ENCODE results near the gene BCAR1. TPM values are rescaled to one million over a fixed set of nuclear protein-coding genes. Genes with fewer than 3 reads are reported as not detected.
A peak's percentile ranks its signal among the peaks of the same experiment; 100 is the strongest.

BCAR1 gene
- total RNA-seq, 5 donors from 2014 or later (not counting 1 experiment from before 2014, with no cell fraction given) = 0.49 to 1.6 (median 0.98) TPM

- H3K27me3 ChIP-seq (replicated peaks in 1 of 2; ENCODE audit: control insufficient read depth in 2 of 2, extremely low read depth in 1 of 2, insufficient read depth in 2 of 2, low read length in 1 of 2) = peaks cover 0 to 16% of the 10 kb centered on the region in 2 experiments
- Mint-ChIP-seq H3K36me3 (peaks cover 67% of the 10 kb centered on the region), H3K27me3 (peaks cover 6 to 10% of the 10 kb centered on the region in 2 donors), H3K27ac (no peak overlapping the region), H3K4me1 (peaks cover 13 to 16% (median 14%) of the 10 kb centered on the region in 3 donors), H3K4me3 (no peak overlapping the region), H3K9me3 (no peaks in the 10 kb centered on the region)
- no peak overlapping the region for H3K27ac ChIP-seq (ENCODE audit: low read length)
- WGBS (ENCODE audit: insufficient coverage) = 98% methylated on average over 4 of the region's 4 CpGs
- ATAC-seq (replicated peaks in 1 of 4) (no peak), DNase-seq (no peak)
- peaks cover 3 to 11% of the 10 kb centered on the region in 2 experiments for H3K4me1 ChIP-seq (ENCODE audit: control insufficient read depth in 1 of 2, extremely low read depth in 1 of 2, insufficient read depth in 2 of 2, low read length in 2 of 2)
- ChIA-PET CTCF (interaction anchor here in 1 of 2 donors (1.1 kb wide), 1 partner anchor 9 kb away, joined by 3 read pairs; no protein-coding TSS in a partner anchor), POLR2A (no interaction called here)
- H3K9me3 ChIP-seq = no peaks in the 10 kb centered on the region
- H3K36me3 ChIP-seq (ENCODE audit: control insufficient read depth in 2 of 2, extremely low read depth in 1 of 2, insufficient read depth in 1 of 2, low read length in 1 of 2) = peaks cover 4 to 39% of the 10 kb centered on the region in 2 donors
- H3K4me3 ChIP-seq (ENCODE audit: control insufficient read depth in 1 of 2, extremely low read depth in 1 of 2, low read length in 1 of 2) = no peak overlapping the region
Observed at GRCh38 chr16:75293173-75293572, 41.7 kb upstream of the BCAR1 start.

GRCh38 chr16:75292691-75293090 is 41.3 kb upstream of the BCAR1 start:
- H3K27me3 ChIP-seq (replicated peaks in 1 of 2; ENCODE audit: control insufficient read depth in 2 of 2, extremely low read depth in 1 of 2, insufficient read depth in 2 of 2, low read length in 1 of 2) = peaks cover 0 to 21% of the 10 kb centered on the region in 2 experiments
- peaks cover 6 to 13% of the 10 kb centered on the region in 2 donors for H3K27me3 Mint-ChIP-seq
- peaks cover 16 to 19% (median 16%) of the 10 kb centered on the region in 3 donors for H3K4me1 Mint-ChIP-seq
- no peaks in the 10 kb centered on the region for H3K9me3 Mint-ChIP-seq
- H3K36me3 Mint-ChIP-seq = peaks cover 62% of the 10 kb centered on the region
- peaks cover 4 to 36% of the 10 kb centered on the region in 2 donors for H3K36me3 ChIP-seq (ENCODE audit: control insufficient read depth in 2 of 2, extremely low read depth in 1 of 2, insufficient read depth in 1 of 2, low read length in 1 of 2)
- H3K4me1 ChIP-seq (ENCODE audit: control insufficient read depth in 1 of 2, extremely low read depth in 1 of 2, insufficient read depth in 2 of 2, low read length in 2 of 2) = peaks cover 3 to 16% of the 10 kb centered on the region in 2 experiments
- no peak overlapping the region for H3K27ac Mint-ChIP-seq
- WGBS (ENCODE audit: insufficient coverage) = no CpG with 5 or more reads among the region's 3 CpGs
- CTCF ChIA-PET = no interaction called here
- ATAC-seq (replicated peaks in 1 of 4) = no peak
- no peaks in the 10 kb centered on the region for H3K9me3 ChIP-seq
- POLR2A ChIA-PET = no interaction called here
- H3K27ac ChIP-seq (ENCODE audit: low read length) = no peak overlapping the region
- H3K4me3 Mint-ChIP-seq = no peak overlapping the region
- no peak for DNase-seq
- H3K4me3 ChIP-seq (ENCODE audit: control insufficient read depth in 1 of 2, extremely low read depth in 1 of 2, low read length in 1 of 2) = no peak overlapping the region

- H3K36me3 Mint-ChIP-seq = peaks cover 54% of the 10 kb centered on the region
- ChIA-PET CTCF (no interaction called here), POLR2A (no interaction called here)
- peaks cover 10 to 15% of the 10 kb centered on the region in 2 donors for H3K27me3 Mint-ChIP-seq
- Histone ChIP-seq H3K36me3 (ENCODE audit: control insufficient read depth in 2 of 2, extremely low read depth in 1 of 2, insufficient read depth in 1 of 2, low read length in 1 of 2) (peaks cover 2 to 22% of the 10 kb centered on the region in 2 donors), H3K27ac (ENCODE audit: low read length) (no peak overlapping the region), H3K27me3 (replicated peaks in 1 of 2; ENCODE audit: control insufficient read depth in 2 of 2, extremely low read depth in 1 of 2, insufficient read depth in 2 of 2, low read length in 1 of 2) (peaks cover 0 to 34% of the 10 kb centered on the region in 2 experiments), H3K4me3 (ENCODE audit: control insufficient read depth in 1 of 2, extremely low read depth in 1 of 2, low read length in 1 of 2) (no peak overlapping the region), H3K4me1 (ENCODE audit: control insufficient read depth in 1 of 2, extremely low read depth in 1 of 2, insufficient read depth in 2 of 2, low read length in 2 of 2) (peaks cover 3 to 21% of the 10 kb centered on the region in 2 experiments), H3K9me3 (no peaks in the 10 kb centered on the region)
- peaks cover 16 to 24% (median 16%) of the 10 kb centered on the region in 3 donors for H3K4me1 Mint-ChIP-seq
- ATAC-seq (replicated peaks in 1 of 4) = no peak
- no peak for DNase-seq
- peak overlapping the region in 1 of 3 donors; percentile 75 for H3K4me3 Mint-ChIP-seq
- H3K27ac Mint-ChIP-seq = no peak overlapping the region
- H3K9me3 Mint-ChIP-seq = no peaks in the 10 kb centered on the region
Observed at GRCh38 chr16:75289189-75289588, 37.8 kb upstream of the BCAR1 start.

GRCh38 chr16:75288596-75289120 is 37.2 kb upstream of the BCAR1 start:
- peaks cover 49% of the 10 kb centered on the region for H3K36me3 Mint-ChIP-seq
- peak; percentile 63 to 98 (median 84) for ATAC-seq (replicated peaks in 1 of 4)
- no peaks in the 10 kb centered on the region for H3K9me3 ChIP-seq
- peak overlapping the region in 1 of 2 donors; percentile 17 for H3K4me3 ChIP-seq (ENCODE audit: control insufficient read depth in 1 of 2, extremely low read depth in 1 of 2, low read length in 1 of 2)
- POLR2A ChIA-PET = no interaction called here
- H3K4me3 Mint-ChIP-seq = peak overlapping the region in 2 of 3 donors; percentile 2 to 75
- peak in 34 of 35 experiments; percentile 20 to 81 (median 56) for DNase-seq
- H3K4me1 Mint-ChIP-seq = peaks cover 16 to 24% (median 16%) of the 10 kb centered on the region in 3 donors
- H3K36me3 ChIP-seq (ENCODE audit: control insufficient read depth in 2 of 2, extremely low read depth in 1 of 2, insufficient read depth in 1 of 2, low read length in 1 of 2) = peaks cover 2 to 19% of the 10 kb centered on the region in 2 donors
- peaks cover 3 to 21% of the 10 kb centered on the region in 2 experiments for H3K4me1 ChIP-seq (ENCODE audit: control insufficient read depth in 1 of 2, extremely low read depth in 1 of 2, insufficient read depth in 2 of 2, low read length in 2 of 2)
- WGBS (ENCODE audit: insufficient coverage) = 18% methylated on average over 9 of the region's 10 CpGs
- peaks cover 10 to 17% of the 10 kb centered on the region in 2 donors for H3K27me3 Mint-ChIP-seq
- H3K9me3 Mint-ChIP-seq = no peaks in the 10 kb centered on the region
- H3K27ac ChIP-seq (ENCODE audit: low read length) = no peak overlapping the region
- peaks cover 0 to 34% of the 10 kb centered on the region in 2 experiments for H3K27me3 ChIP-seq (replicated peaks in 1 of 2; ENCODE audit: control insufficient read depth in 2 of 2, extremely low read depth in 1 of 2, insufficient read depth in 2 of 2, low read length in 1 of 2)
- CTCF ChIA-PET = no interaction called here
- peak overlapping the region in 1 of 2 donors; percentile 25 for H3K27ac Mint-ChIP-seq

GRCh38 chr16:75288181-75288580 is 36.8 kb upstream of the BCAR1 start:
- peak overlapping the region in 2 of 3 donors; percentile 2 to 75 for H3K4me3 Mint-ChIP-seq
- H3K27ac Mint-ChIP-seq = no peak overlapping the region
- H3K4me1 Mint-ChIP-seq = peaks cover 16 to 24% (median 16%) of the 10 kb centered on the region in 3 donors
- peaks cover 0 to 34% of the 10 kb centered on the region in 2 experiments for H3K27me3 ChIP-seq (replicated peaks in 1 of 2; ENCODE audit: control insufficient read depth in 2 of 2, extremely low read depth in 1 of 2, insufficient read depth in 2 of 2, low read length in 1 of 2)
- no peak overlapping the region for H3K27ac ChIP-seq (ENCODE audit: low read length)
- CTCF ChIA-PET = interaction anchor here in 1 of 2 donors (0.6 kb wide), 1 partner anchor 27 kb away, joined by 3 read pairs; no protein-coding TSS in a partner anchor
- no peaks in the 10 kb centered on the region for H3K9me3 ChIP-seq
- DNase-seq (no peak), ATAC-seq (replicated peaks in 1 of 4) (peak in 2 of 4 experiments; percentile 23 to 26)
- peak overlapping the region in 1 of 2 donors; percentile 17 for H3K4me3 ChIP-seq (ENCODE audit: control insufficient read depth in 1 of 2, extremely low read depth in 1 of 2, low read length in 1 of 2)
- WGBS (ENCODE audit: insufficient coverage) = 57% methylated on average over 2 of the region's 7 CpGs
- H3K36me3 ChIP-seq (ENCODE audit: control insufficient read depth in 2 of 2, extremely low read depth in 1 of 2, insufficient read depth in 1 of 2, low read length in 1 of 2) = peaks cover 2 to 14% of the 10 kb centered on the region in 2 donors
- H3K9me3 Mint-ChIP-seq = no peaks in the 10 kb centered on the region
- H3K4me1 ChIP-seq (ENCODE audit: control insufficient read depth in 1 of 2, extremely low read depth in 1 of 2, insufficient read depth in 2 of 2, low read length in 2 of 2) = peaks cover 3 to 21% of the 10 kb centered on the region in 2 experiments
- peaks cover 10 to 17% of the 10 kb centered on the region in 2 donors for H3K27me3 Mint-ChIP-seq
- peaks cover 44% of the 10 kb centered on the region for H3K36me3 Mint-ChIP-seq
- POLR2A ChIA-PET = no interaction called here

- Histone ChIP-seq H3K36me3 (ENCODE audit: control insufficient read depth in 2 of 2, extremely low read depth in 1 of 2, insufficient read depth in 1 of 2, low read length in 1 of 2) (peaks cover 4 to 10% of the 10 kb centered on the region in 2 donors), H3K27ac (ENCODE audit: low read length) (no peak overlapping the region), H3K9me3 (no peaks in the 10 kb centered on the region), H3K4me3 (ENCODE audit: control insufficient read depth in 1 of 2, extremely low read depth in 1 of 2, low read length in 1 of 2) (no peak overlapping the region), H3K27me3 (replicated peaks in 1 of 2; ENCODE audit: control insufficient read depth in 2 of 2, extremely low read depth in 1 of 2, insufficient read depth in 2 of 2, low read length in 1 of 2) (peaks cover 0 to 37% of the 10 kb centered on the region in 2 experiments), H3K4me1 (ENCODE audit: control insufficient read depth in 1 of 2, extremely low read depth in 1 of 2, insufficient read depth in 2 of 2, low read length in 2 of 2) (peaks cover 3 to 21% of the 10 kb centered on the region in 2 experiments)
- POLR2A ChIA-PET = no interaction called here
- peaks cover 40% of the 10 kb centered on the region for H3K36me3 Mint-ChIP-seq
- no peaks in the 10 kb centered on the region for H3K9me3 Mint-ChIP-seq
- H3K27ac Mint-ChIP-seq = no peak overlapping the region
- no peak overlapping the region for H3K4me3 Mint-ChIP-seq
- H3K27me3 Mint-ChIP-seq = peaks cover 10 to 17% of the 10 kb centered on the region in 2 donors
- DNase-seq = no peak
- WGBS (ENCODE audit: insufficient coverage) = 98% methylated on average over 5 of the region's 5 CpGs
- no peak for ATAC-seq (replicated peaks in 1 of 4)
- CTCF ChIA-PET = interaction anchor here in 1 of 2 donors (0.6 kb wide), 1 partner anchor 27 kb away, joined by 3 read pairs; no protein-coding TSS in a partner anchor
- H3K4me1 Mint-ChIP-seq = peaks cover 16 to 24% (median 16%) of the 10 kb centered on the region in 3 donors
Observed at GRCh38 chr16:75287708-75288107, 36.3 kb upstream of the BCAR1 start.
